HUDEP-2 (cell line): ENCODE measurements around the gene LMF1.
"Not testable (repeated sequence)": the region's sequence is repeated elsewhere in the genome, so short reads cannot be mapped to it uniquely, and the experiment has no call there.

Experiments
- DNase-seq, 76 experiments: peaks; one replicate each; lab custom pipeline; 2025; ENCODE audit not compliant: unreplicated experiment in 76 of 76; lab: John Stamatoyannopoulos, UW

Gene LMF1

DNA sequence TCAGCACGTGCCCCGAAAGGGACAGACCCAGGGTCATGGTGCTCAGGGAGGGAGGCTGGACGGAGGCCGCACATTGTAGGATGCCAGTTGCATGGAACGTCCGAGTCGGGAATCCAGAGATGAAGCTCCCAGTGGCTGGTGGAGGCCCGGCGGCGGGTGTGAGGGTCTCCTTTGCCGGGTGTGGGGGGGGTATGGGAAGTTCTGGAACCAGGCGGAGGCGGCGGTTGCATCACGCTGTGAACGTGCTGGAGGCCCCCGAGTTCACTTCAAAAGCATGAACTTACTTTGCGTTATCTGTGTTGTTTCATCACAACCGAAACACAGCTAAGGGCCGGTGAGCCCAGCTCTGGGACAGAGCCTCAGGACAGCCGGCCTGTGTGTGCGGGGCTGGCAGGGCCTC lies 96.9 kb downstream of the LMF1 start:
- no peak for DNase-seq

DNA sequence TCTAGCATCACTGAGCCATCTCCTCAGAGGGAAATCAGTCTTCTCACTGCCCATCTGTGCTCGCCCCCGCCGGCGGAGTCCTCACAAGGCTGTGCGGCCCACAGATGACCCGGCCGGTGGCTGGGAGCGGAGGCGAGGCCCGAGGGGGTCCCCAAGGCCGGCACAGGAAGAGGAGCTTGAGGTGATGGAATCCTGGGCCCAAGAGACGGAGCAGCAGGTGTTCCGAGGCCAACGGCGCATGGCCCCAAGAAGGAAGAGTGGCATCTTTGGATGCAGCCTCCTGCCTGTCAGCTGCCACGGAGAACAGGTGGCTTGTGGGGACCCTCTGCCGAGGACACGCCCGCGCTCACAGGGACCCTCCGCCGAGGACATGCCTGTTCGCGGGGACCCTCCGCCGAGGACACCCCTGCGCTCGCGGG lies 97.5 kb downstream of the LMF1 start:
- no peak for DNase-seq

- DNase-seq = no peak
Measured at GRCh38 chr16:872436-873242, 98.1 kb downstream of the LMF1 start.

DNA sequence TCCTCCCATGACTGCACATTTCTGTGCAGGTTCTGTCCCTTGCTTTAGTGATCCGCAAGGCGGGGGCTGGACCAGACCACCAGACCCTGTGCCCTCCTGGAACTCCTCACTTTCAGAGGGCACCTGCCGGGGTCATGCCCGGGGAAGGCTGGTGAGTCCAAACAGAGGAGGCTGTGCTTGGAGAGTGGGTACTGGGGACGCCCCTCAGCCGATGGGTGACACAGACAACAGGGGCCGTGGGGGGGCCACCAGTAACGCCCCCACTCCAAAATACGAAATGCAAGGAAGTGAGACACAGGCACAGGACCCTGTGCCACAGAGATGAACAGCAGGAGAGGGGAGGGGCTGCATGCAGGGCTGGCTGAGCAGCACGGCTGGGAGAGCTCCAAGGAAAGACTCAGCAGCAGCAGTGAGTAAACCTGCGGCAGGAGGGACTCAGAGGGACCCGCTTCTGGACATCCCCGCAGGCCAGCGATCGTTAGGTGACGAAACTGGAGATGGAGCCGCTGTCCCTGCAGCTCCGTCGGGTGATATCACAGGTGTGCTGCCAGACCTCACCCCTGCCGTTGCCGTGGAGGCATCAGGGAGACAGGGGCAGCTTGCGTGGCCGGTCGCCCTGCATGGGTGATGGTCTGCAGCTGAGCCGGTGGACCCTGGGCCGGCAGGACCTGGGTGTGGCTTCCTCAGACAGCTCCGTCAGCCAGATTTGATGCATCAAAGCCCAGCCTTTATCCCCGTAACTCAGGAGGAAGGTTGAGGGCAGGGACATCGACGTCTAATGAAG lies 99.0 kb downstream of the LMF1 start:
- DNase-seq = no peak

DNA sequence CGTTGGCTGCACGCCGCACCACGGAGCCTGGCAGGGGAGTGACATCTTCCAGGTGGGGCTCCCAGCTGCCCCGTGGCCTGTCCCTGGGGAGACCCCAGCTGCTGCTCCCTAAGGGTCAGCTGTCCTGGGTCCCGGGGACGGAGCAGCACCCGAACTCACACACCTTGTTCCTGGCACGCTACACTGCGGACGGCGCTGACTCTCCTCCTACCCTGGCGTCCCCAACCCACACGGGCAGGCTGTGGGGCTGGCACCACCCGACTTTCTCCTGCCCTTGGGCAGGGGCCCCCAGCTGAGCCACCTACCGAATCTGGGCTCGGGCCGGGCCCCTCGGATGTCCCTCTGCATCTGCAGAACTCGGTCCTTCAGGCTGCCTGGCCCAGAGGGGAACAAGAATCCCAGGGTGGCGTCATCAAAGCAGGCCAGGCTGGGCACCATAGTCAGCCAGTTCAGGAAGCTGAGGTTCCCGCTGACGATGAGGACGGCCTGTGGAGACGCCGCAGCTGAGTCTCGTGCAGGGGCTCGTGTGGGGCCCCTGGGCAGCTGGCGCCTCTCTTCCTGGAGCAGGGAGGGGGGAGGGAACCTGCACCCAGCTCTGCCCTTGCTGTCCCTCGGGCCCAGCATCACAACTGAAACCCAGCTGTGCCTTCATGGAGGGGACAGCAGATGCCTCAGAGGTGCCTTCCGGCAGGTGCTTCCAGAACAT lies 99.8 kb downstream of the LMF1 start:
- no peak for DNase-seq

- DNase-seq = no peak
Measured at GRCh38 chr16:869823-870641, 100.8 kb downstream of the LMF1 start.

- DNase-seq = no peak
Measured at GRCh38 chr16:868846-869822, 101.7 kb downstream of the LMF1 start.

- DNase-seq = no peak
Measured at GRCh38 chr16:868386-868755, 102.4 kb downstream of the LMF1 start.

- no peak for DNase-seq
Measured at GRCh38 chr16:867421-868385, 103.1 kb downstream of the LMF1 start.

GRCh38 chr16:866252-866896 lies 104.4 kb downstream of the LMF1 start:
- DNase-seq = no peak

DNA sequence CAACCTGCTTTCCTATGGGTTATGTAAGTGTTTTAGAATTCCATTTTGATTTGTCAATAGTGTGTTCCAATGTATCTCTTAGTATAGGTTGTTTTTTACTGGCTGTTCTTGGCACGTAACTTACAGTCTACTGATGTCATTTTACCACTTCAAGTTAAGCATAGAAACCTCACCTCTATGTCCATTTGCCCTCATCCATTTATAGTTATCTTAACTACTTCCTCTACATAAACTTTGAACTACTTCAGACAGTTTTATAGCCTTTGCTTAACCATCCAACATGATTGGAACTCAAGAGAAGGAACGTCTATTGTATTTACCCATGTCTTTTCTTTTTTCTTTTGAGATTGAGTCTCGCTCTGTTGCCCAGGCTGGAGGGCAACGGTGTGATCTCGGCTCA lies 105.8 kb downstream of the LMF1 start:
- DNase-seq = no peak

DNA sequence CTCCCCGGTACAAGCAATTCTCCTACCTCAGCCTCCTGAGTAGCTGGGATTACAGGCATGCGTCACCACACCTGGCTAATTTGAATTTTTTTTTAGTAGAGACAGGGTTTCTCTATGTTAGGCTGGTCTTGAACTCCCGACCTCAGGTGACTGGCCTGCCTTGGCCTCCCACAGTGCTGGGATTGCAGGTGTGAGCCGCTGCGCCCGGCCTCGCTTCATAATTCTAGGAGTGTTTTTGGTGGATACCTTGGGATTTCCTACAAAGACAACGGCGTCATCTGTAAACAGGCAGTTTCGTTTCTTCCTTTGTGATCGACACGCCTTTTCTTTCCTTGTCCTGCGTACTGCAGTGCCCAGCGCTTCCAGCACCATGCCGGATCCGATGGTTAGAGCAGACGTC lies 109.3 kb downstream of the LMF1 start:
- DNase-seq = no peak

GRCh38 chr16:860891-861290 lies 109.9 kb downstream of the LMF1 start:
- DNase-seq = no peak

GRCh38 chr16:858971-859370 lies 111.8 kb downstream of the LMF1 start:
- DNase-seq = not testable (repeated sequence)

GRCh38 chr16:858441-858840 lies 112.3 kb downstream of the LMF1 start:
- not testable (repeated sequence) for DNase-seq

GRCh38 chr16:856811-857210 lies 114.0 kb downstream of the LMF1 start:
- DNase-seq = no peak

DNA sequence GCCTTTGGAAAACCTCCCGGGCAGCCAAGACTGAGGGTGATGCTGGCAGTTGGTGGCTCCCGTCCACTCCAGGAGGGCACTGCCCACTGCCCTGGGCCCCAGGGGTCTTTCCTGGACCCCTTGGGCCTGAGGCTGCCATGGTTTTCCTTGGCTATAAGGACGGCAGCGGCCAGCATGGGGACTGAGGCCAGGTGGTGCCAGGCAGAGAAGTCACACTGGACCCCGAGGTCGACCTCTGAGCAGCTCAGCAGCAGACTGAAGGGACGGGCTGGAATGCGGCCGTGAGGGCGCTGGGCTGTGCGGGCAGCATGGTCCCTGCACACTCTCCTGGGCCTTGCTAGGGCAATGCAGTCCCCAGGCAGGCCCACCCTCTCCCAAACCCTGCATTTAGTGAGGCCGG lies 114.7 kb downstream of the LMF1 start:
- DNase-seq = no peak

DNA sequence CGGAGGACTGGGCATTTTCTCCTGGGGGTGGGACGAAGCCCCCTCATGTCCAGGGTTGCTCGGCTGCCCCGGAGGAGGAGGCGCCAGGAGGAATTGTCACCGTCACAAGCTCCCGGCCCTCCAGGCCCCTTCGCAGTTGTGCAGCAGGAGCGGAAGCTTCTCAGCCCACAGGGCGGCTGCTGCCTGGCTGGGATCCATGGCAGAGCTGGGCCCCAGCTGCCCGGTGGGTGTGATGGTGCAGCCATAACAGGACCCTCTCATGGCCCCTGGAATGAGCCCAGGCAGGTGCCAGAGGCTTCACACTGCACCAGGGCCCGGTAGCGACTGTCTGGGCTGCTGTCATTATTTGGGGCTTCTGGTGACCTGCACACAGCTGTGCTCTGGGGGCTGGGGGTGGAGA lies 115.3 kb downstream of the LMF1 start:
- DNase-seq = no peak
